AG10803 (cell line): Measurements from ENCODE around the gene FBXO2.

Experiments used
- DNase-seq: peaks from one replicate; pipeline ENCODE4 v3.0.0; 2010; ENCODE audit warnings: low read depth
- H3K4me3 ChIP-seq: 2 replicates; pipeline ENCODE4 v1.5.1; 2011; ENCODE audit warnings: mild to moderate bottlenecking, low read length, control low read depth
- CTCF ChIP-seq: conservative IDR thresholded peaks from 2 replicates; pipeline ENCODE4 v1.5.1; 2011; ENCODE audit warnings: mild to moderate bottlenecking, low read length, control low read depth, inconsistent platforms

The FBXO2 gene

GRCh38 chr1:11606775-11607174 lies 47.5 kb downstream of the FBXO2 start:
- no peak for TF ChIP-seq CTCF
- DNase-seq, result no peak
- H3K4me3 ChIP-seq, result no peak overlapping the region

GRCh38 chr1:11602981-11603380 lies 51.2 kb downstream of the FBXO2 start:
- DNase-seq, result no peak
- no peak overlapping the region for H3K4me3 ChIP-seq
- no peak for TF ChIP-seq CTCF

- DNase-seq, result no peak
- no peak overlapping the region for H3K4me3 ChIP-seq
- no peak for TF ChIP-seq CTCF
Measured at GRCh38 chr1:11602424-11602823, 51.8 kb downstream of the FBXO2 start.

GRCh38 chr1:11600836-11601235 lies 53.4 kb downstream of the FBXO2 start:
- no peak for DNase-seq
- TF ChIP-seq CTCF, result no peak
- no peak overlapping the region for H3K4me3 ChIP-seq

- TF ChIP-seq CTCF, result no peak
- H3K4me3 ChIP-seq, result no peak overlapping the region
- no peak for DNase-seq
Measured at GRCh38 chr1:11599891-11600576, 54.2 kb downstream of the FBXO2 start.

GRCh38 chr1:11598461-11598860 lies 55.8 kb downstream of the FBXO2 start:
- no peak for TF ChIP-seq CTCF
- H3K4me3 ChIP-seq, result no peak overlapping the region
- peak; percentile 23 for DNase-seq
